H1 (cell line): Measurements from ENCODE around the gene RIT2. TPM values are rescaled to one million over a fixed set of nuclear protein-coding genes. Genes with fewer than 3 reads are reported as not detected.

Experiments
- CHD1 ChIP-seq: IDR thresholded peaks from 2 replicates; pipeline ENCODE4 v1.6.1; 2012; ENCODE audit warnings: low read depth, low read length, improper control_type of control experiment
- GABPA ChIP-seq: IDR thresholded peaks from 2 replicates; pipeline ENCODE4 v1.6.1; 2011; ENCODE audit warnings: mild to moderate bottlenecking, low read length, moderate library complexity, borderline replicate concordance; ENCODE audit not compliant: insufficient read depth
- TCF12 ChIP-seq: IDR thresholded peaks from 2 replicates; pipeline ENCODE4 v1.6.1; 2011; ENCODE audit warnings: low read depth, mild to moderate bottlenecking, low read length
- ZNF274 ChIP-seq: IDR thresholded peaks from 2 replicates; pipeline ENCODE4 v1.7.0; 2012; ENCODE audit warnings: low read length, borderline replicate concordance; ENCODE audit errors: extremely low read depth
- polyA plus RNA-seq, 7 experiments: library from polyadenylated mRNA; depleted of rRNA in 3 of 7; stranded (reverse) in 5 of 7; unstranded in 2 of 7; fragments of >200 nt in 5 of 7; fragments of 200-250 nt in 2 of 7; gene quantifications; 1 replicate in 5 of 7; 2 replicates in 1 of 7; 4 replicates in 1 of 7; pipeline versions ENCODE4 v1.2.1 to v1.2.3, GENCODE V29; 2011 to 2013; ENCODE audit warnings: missing spikeins in 2 of 7, mixed read lengths in 2 of 7
- total RNA-seq: library from RNA; stranded (reverse); fragmentation: NEBNext Ultra II Directional; extraction: Animal tissue kit (Norgen Biotek cat#: 25700); gene quantifications from 2 replicates; pipeline ENCODE4 v1.2.1, GENCODE V29; 2021
- TF ChIP-seq, protein P1 (sequence below): IDR thresholded peaks from 2 replicates; pipeline ENCODE4 v1.6.1; 2012; ENCODE audit warnings: low read length, inconsistent platforms

RIT2 gene
- total and polyA plus RNA-seq, 2 of the 8 experiments (the other 6 are each of a cell fraction or from before 2014, with no cell fraction given) = 0.67 to 3.2 TPM

DNA sequence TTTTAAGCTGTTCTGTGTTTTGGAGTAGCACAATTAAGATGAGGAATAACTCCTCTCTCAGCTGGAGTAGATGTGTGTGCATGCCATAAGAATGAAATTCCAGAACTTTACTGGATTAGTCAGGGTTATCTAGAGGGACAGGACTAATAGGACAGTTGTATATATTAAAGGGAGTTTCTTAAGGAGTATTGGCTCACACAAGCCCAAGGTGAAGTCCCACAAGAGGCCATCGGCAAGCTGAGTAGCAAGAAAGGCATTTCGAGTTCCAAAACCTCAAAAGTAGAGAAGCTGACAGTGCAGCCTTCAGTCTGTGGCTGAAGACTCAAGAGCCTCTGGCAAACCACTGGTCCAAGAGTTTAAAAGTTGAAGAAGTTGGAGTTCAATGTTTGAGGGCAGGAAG lies 113.7 kb downstream of the RIT2 start (continued):
- no peak for TF ChIP-seq GABPA
- TF ChIP-seq, protein P1, sequence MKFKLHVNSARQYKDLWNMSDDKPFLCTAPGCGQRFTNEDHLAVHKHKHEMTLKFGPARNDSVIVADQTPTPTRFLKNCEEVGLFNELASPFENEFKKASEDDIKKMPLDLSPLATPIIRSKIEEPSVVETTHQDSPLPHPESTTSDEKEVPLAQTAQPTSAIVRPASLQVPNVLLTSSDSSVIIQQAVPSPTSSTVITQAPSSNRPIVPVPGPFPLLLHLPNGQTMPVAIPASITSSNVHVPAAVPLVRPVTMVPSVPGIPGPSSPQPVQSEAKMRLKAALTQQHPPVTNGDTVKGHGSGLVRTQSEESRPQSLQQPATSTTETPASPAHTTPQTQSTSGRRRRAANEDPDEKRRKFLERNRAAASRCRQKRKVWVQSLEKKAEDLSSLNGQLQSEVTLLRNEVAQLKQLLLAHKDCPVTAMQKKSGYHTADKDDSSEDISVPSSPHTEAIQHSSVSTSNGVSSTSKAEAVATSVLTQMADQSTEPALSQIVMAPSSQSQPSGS = no peak
- no peak for TF ChIP-seq ZNF274
- no peak for TF ChIP-seq CHD1
- TF ChIP-seq TCF12 = no peak
